Neural cell (in vitro differentiated cells): ENCODE data around the gene KANK4. TPM values are rescaled to one million over a fixed set of nuclear protein-coding genes. Genes with fewer than 3 reads are reported as not detected.

Source experiments
- H2AFZ ChIP-seq: fragments of 200-600, 300-800 bp; sonication (generic), shearing (Covaris generic); 2 replicates; pipeline ENCODE4 v1.6.0; 2014; ENCODE audit warnings: low read depth, mild to moderate bottlenecking, antibody characterized with exemption, low read length, moderate library complexity
- H3F3A ChIP-seq: fragments of 200-600 bp; shearing (Covaris generic); 2 replicates; pipeline ENCODE4 v1.6.1; 2016; ENCODE audit warnings: mild to moderate bottlenecking, moderate library complexity, mixed read lengths, antibody characterized with exemption, low read length; ENCODE audit not compliant: insufficient read depth, poor library complexity, severe bottlenecking
- H3K27ac ChIP-seq: fragments of 200-600, 300-800 bp; sonication (generic), shearing (Covaris generic); 2 replicates; pipeline ENCODE4 v1.5.1; 2014; ENCODE audit warnings: mild to moderate bottlenecking, low read length, moderate library complexity
- H3K27me3 ChIP-seq: fragments of 300-800, 200-600 bp; sonication (generic), shearing (Covaris generic); 2 replicates; pipeline ENCODE4 v1.6.0; 2014; ENCODE audit warnings: mild to moderate bottlenecking, low read depth, low read length, moderate library complexity; ENCODE audit not compliant: insufficient read depth
- H3K36me3 ChIP-seq: fragments of 300-800, 200-600 bp; sonication (generic), shearing (Covaris generic); 2 replicates; pipeline ENCODE4 v1.5.1; 2014; ENCODE audit warnings: mild to moderate bottlenecking, antibody characterized with exemption, low read length, moderate library complexity; ENCODE audit not compliant: insufficient read depth
- H3K4me2 ChIP-seq: fragments of 300-800, 200-600 bp; sonication (generic), shearing (Covaris generic); 2 replicates; pipeline ENCODE4 v1.6.0; 2014; ENCODE audit warnings: mild to moderate bottlenecking, low read length
- H3K4me3 ChIP-seq: fragments of 300-800, 200-600 bp; sonication (generic), shearing (Covaris generic); 2 replicates; pipeline ENCODE4 v1.5.1; 2014; ENCODE audit warnings: mild to moderate bottlenecking, low read length, moderate library complexity
- H3K79me2 ChIP-seq: fragments of 200-600 bp; shearing (Covaris generic); replicated peaks from 2 replicates; pipeline ENCODE4 v1.6.0; 2014; ENCODE audit warnings: mild to moderate bottlenecking, low read length, moderate library complexity; ENCODE audit not compliant: insufficient read depth
- H3K9ac ChIP-seq: fragments of 300-800, 200-600 bp; sonication (generic), shearing (Covaris generic); 2 replicates; pipeline ENCODE4 v1.6.1; 2016; ENCODE audit warnings: mild to moderate bottlenecking, low read length, mixed read lengths
- H3K9me2 ChIP-seq: fragments of 200-600 bp; shearing (Covaris generic); 2 replicates; pipeline ENCODE4 v1.6.1; 2016; ENCODE audit warnings: mild to moderate bottlenecking, low read length, mixed read lengths; ENCODE audit not compliant: insufficient read depth
- H3K9me3 ChIP-seq: fragments of 200-600, 300-800 bp; sonication (generic), shearing (Covaris generic); 2 replicates; pipeline ENCODE4 v1.6.1; 2016; ENCODE audit warnings: mild to moderate bottlenecking, mixed run types, low read length, moderate library complexity, mixed read lengths
- H4K20me1 ChIP-seq: fragments of 200-600 bp; shearing (Covaris generic); 2 replicates; pipeline ENCODE4 v1.6.1; 2016; ENCODE audit warnings: mild to moderate bottlenecking, mixed run types; ENCODE audit not compliant: insufficient read depth
- EP300 ChIP-seq: fragments of 450-650 bp; conservative IDR thresholded peaks from 2 replicates; pipeline ENCODE4 v1.6.1; 2014; ENCODE audit warnings: antibody characterized with exemption, mild to moderate bottlenecking, moderate library complexity; ENCODE audit not compliant: poor library complexity, severe bottlenecking
- EZH2 ChIP-seq: fragments of 200-600, 300-800 bp; shearing (Covaris generic), sonication (generic); IDR thresholded peaks from 2 replicates; pipeline ENCODE4 v1.6.1; 2014; ENCODE audit warnings: antibody characterized with exemption, low read length, borderline replicate concordance, mild to moderate bottlenecking; ENCODE audit not compliant: insufficient read depth, poor library complexity, severe bottlenecking
- MXI1 ChIP-seq: fragments of 450-650 bp; conservative IDR thresholded peaks from 2 replicates; pipeline ENCODE4 v1.6.1; 2014; ENCODE audit warnings: antibody characterized with exemption, mild to moderate bottlenecking; ENCODE audit not compliant: poor library complexity, severe bottlenecking
- POLR2AphosphoS5 ChIP-seq: IDR thresholded peaks from 2 replicates; pipeline ENCODE4 v1.6.1; 2012
- RAD21 ChIP-seq: fragments of 450-650 bp; conservative IDR thresholded peaks from 2 replicates; pipeline ENCODE4 v1.6.1; 2014; ENCODE audit warnings: antibody characterized with exemption, mild to moderate bottlenecking, moderate library complexity
- SMC3 ChIP-seq: fragments of 450-650 bp; conservative IDR thresholded peaks from 2 replicates; pipeline ENCODE4 v1.6.1; 2014; ENCODE audit warnings: antibody characterized with exemption, mild to moderate bottlenecking, moderate library complexity; ENCODE audit not compliant: poor library complexity
- TAF1 ChIP-seq: IDR thresholded peaks from 2 replicates; pipeline ENCODE4 v1.6.1; 2012; ENCODE audit warnings: low read depth
- polyA plus RNA-seq: library from polyadenylated mRNA; depleted of rRNA; stranded (reverse); fragments of >200 nt; gene quantifications from 2 replicates; pipeline ENCODE4 v1.2.3, GENCODE V29; 2014
- TF ChIP-seq, protein P1 (sequence below): IDR thresholded peaks from 2 replicates; pipeline ENCODE4 v1.6.1; 2012; ENCODE audit warnings: borderline replicate concordance
- TF ChIP-seq, protein P2 (sequence below): fragments of 450-650 bp; IDR thresholded peaks from 2 replicates; pipeline ENCODE4 v1.5.1; 2014; ENCODE audit warnings: antibody characterized with exemption, mild to moderate bottlenecking, moderate library complexity; ENCODE audit not compliant: poor library complexity, severe bottlenecking

The KANK4 gene
- polyA plus RNA-seq, 1 donor from 2014 or later: 0.25 TPM

DNA sequence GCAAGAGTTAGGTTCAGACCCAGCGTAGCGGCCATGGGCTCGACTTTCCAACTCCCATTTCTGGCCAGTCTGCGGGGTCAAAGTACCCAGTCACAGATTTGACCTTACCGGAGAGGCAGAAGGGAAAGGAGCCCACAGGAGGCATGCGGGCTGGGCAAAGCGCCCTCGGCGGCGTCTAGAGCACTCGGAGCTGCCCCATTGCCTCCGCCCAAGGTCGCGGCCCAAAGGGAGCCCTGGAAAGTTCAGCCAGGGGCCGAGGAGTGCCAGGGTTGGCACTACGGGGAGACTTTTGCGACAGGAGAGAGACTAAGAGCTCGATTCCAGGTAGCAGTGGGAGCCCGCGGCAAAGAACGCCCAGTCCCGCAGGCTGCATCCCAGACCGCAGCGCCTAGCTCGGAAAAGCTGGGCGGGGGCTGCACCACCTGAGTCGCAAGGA lies 896 bp downstream of the KANK4 start:
- Histone ChIP-seq H2AFZ (no peak overlapping the region), H3K9me2 (no peaks in the 10 kb centered on the region), H3K9ac (peak overlapping the region; percentile 39), H3K79me2 (no peaks in the 10 kb centered on the region), H4K20me1 (no peaks in the 10 kb centered on the region), H3K36me3 (no peaks in the 10 kb centered on the region), H3K4me3 (peak overlapping the region; percentile 73), H3K9me3 (no peaks in the 10 kb centered on the region), H3K27ac (no peak overlapping the region), H3F3A (no peaks in the 10 kb centered on the region), H3K4me2 (peak overlapping the region; percentile 30), H3K27me3 (peaks cover 41% of the 10 kb centered on the region)
- TF ChIP-seq POLR2AphosphoS5: no peak
- no peak for TF ChIP-seq EP300
- no peak for TF ChIP-seq MXI1
- TF ChIP-seq SMC3: no peak
- TF ChIP-seq, protein P1, sequence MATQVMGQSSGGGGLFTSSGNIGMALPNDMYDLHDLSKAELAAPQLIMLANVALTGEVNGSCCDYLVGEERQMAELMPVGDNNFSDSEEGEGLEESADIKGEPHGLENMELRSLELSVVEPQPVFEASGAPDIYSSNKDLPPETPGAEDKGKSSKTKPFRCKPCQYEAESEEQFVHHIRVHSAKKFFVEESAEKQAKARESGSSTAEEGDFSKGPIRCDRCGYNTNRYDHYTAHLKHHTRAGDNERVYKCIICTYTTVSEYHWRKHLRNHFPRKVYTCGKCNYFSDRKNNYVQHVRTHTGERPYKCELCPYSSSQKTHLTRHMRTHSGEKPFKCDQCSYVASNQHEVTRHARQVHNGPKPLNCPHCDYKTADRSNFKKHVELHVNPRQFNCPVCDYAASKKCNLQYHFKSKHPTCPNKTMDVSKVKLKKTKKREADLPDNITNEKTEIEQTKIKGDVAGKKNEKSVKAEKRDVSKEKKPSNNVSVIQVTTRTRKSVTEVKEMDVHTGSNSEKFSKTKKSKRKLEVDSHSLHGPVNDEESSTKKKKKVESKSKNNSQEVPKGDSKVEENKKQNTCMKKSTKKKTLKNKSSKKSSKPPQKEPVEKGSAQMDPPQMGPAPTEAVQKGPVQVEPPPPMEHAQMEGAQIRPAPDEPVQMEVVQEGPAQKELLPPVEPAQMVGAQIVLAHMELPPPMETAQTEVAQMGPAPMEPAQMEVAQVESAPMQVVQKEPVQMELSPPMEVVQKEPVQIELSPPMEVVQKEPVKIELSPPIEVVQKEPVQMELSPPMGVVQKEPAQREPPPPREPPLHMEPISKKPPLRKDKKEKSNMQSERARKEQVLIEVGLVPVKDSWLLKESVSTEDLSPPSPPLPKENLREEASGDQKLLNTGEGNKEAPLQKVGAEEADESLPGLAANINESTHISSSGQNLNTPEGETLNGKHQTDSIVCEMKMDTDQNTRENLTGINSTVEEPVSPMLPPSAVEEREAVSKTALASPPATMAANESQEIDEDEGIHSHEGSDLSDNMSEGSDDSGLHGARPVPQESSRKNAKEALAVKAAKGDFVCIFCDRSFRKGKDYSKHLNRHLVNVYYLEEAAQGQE: no peak
- TF ChIP-seq, protein P2, sequence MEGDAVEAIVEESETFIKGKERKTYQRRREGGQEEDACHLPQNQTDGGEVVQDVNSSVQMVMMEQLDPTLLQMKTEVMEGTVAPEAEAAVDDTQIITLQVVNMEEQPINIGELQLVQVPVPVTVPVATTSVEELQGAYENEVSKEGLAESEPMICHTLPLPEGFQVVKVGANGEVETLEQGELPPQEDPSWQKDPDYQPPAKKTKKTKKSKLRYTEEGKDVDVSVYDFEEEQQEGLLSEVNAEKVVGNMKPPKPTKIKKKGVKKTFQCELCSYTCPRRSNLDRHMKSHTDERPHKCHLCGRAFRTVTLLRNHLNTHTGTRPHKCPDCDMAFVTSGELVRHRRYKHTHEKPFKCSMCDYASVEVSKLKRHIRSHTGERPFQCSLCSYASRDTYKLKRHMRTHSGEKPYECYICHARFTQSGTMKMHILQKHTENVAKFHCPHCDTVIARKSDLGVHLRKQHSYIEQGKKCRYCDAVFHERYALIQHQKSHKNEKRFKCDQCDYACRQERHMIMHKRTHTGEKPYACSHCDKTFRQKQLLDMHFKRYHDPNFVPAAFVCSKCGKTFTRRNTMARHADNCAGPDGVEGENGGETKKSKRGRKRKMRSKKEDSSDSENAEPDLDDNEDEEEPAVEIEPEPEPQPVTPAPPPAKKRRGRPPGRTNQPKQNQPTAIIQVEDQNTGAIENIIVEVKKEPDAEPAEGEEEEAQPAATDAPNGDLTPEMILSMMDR: no peak
- no peak for TF ChIP-seq EZH2
- no peak for TF ChIP-seq TAF1
- no peak for TF ChIP-seq RAD21

DNA sequence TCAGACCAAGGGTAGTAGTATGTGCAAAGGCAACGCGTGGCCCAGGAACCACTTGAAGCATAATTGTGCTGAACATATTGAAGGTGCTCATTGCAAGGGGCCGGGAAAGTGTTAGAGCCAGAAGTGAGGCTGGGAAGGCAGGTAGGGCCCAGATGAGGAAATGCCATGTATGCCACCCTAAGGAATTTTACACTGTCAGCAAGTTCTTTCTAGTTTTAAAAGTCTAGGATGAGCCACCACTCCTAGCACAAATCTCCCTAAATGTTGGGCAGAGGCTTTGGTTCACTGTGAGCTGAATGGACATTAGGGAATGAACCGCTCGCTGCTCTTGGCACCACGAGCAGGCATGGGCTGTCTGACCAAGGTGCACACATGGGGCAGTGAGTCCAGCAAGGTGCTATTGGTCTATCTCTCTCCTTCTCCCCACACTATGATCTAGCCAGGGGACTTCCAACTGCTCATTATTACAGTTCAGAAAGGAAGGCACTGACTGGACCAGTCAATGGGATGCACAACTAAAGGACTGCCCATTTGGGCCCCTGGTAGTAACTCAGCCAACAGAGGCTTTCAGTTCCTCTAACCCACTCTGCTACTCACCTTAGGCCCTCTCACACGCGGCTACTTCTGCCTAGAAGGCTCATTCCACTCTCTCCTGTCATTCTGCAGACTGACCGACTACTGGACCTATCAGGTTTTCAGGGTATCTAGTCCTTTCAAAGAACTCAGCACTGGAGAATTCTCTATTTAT lies 2.0 kb downstream of the KANK4 start:
- H3K9me2 ChIP-seq: no peaks in the 10 kb centered on the region
- no peak overlapping the region for H3K27ac ChIP-seq
- H3K9ac ChIP-seq: no peak overlapping the region
- peaks cover 41% of the 10 kb centered on the region for H3K27me3 ChIP-seq
- H2AFZ ChIP-seq: no peak overlapping the region
- H3K79me2 ChIP-seq: no peaks in the 10 kb centered on the region
- TF ChIP-seq SMC3 (no peak), POLR2AphosphoS5 (no peak), TAF1 (no peak), EP300 (no peak), EZH2 (no peak), RAD21 (no peak), MXI1 (no peak)
- TF ChIP-seq, protein P2: no peak
- TF ChIP-seq, protein P1: no peak
- no peaks in the 10 kb centered on the region for H4K20me1 ChIP-seq
- no peak overlapping the region for H3K4me2 ChIP-seq
- H3K9me3 ChIP-seq: no peaks in the 10 kb centered on the region
- H3F3A ChIP-seq: no peaks in the 10 kb centered on the region
- no peaks in the 10 kb centered on the region for H3K36me3 ChIP-seq
- H3K4me3 ChIP-seq: no peak overlapping the region
